NCI-H748 (cell line): ENCODE results near the gene AHDC1.
"Not testable (repeated sequence)": the region's sequence is repeated elsewhere in the genome, so short reads cannot be mapped to it uniquely, and the experiment has no call there.

Experiments used
- DNase-seq: peaks from one replicate; lab custom pipeline; 2025; ENCODE audit not compliant: unreplicated experiment; lab: John Stamatoyannopoulos, UW

The AHDC1 gene

GRCh38 chr1:27553823-27554222 is 50.1 kb downstream of the AHDC1 start:
- DNase-seq: not testable (repeated sequence)

- DNase-seq: no peak
Measured at GRCh38 chr1:27552911-27553420, 51.0 kb downstream of the AHDC1 start.

GRCh38 chr1:27551953-27552312 is 52.0 kb downstream of the AHDC1 start:
- no peak for DNase-seq

GRCh38 chr1:27551170-27551952 is 52.6 kb downstream of the AHDC1 start:
- DNase-seq: no peak

- no peak for DNase-seq
Measured at GRCh38 chr1:27550510-27551169, 53.3 kb downstream of the AHDC1 start.

GRCh38 chr1:27549807-27550408 is 54.0 kb downstream of the AHDC1 start:
- no peak for DNase-seq

- no peak for DNase-seq
Measured at GRCh38 chr1:27548858-27549719, 54.9 kb downstream of the AHDC1 start.

GRCh38 chr1:27548136-27548853 is 55.6 kb downstream of the AHDC1 start:
- DNase-seq: no peak

- DNase-seq: no peak
Measured at GRCh38 chr1:27547220-27548116, 56.5 kb downstream of the AHDC1 start.

- DNase-seq: no peak
Measured at GRCh38 chr1:27545876-27546275, 58.1 kb downstream of the AHDC1 start.

GRCh38 chr1:27545271-27545670 is 58.7 kb downstream of the AHDC1 start:
- no peak for DNase-seq

- DNase-seq: no peak
Measured at GRCh38 chr1:27544834-27545233, 59.1 kb downstream of the AHDC1 start.

GRCh38 chr1:27543284-27543683 is 60.7 kb downstream of the AHDC1 start:
- DNase-seq: no peak

GRCh38 chr1:27542463-27543273 is 61.3 kb downstream of the AHDC1 start:
- DNase-seq: no peak

GRCh38 chr1:27539901-27540861 is 63.8 kb downstream of the AHDC1 start:
- no peak for DNase-seq

GRCh38 chr1:27538793-27539192 is 65.2 kb downstream of the AHDC1 start:
- no peak for DNase-seq

- not testable (repeated sequence) for DNase-seq
Measured at GRCh38 chr1:27538305-27538676, 65.7 kb downstream of the AHDC1 start.
